Hematopoietic multipotent progenitor cell treated with erythropoietin and hydrocortisone succinate and interleukin-3 and kit ligand, for 6 days (in vitro differentiated cells): Measurements from ENCODE around the gene SMARCAD1.

Experiments used
- DNase-seq: peaks from one replicate; pipeline ENCODE4 v3.0.0-alpha.2; 2015

The SMARCAD1 gene, protein sequence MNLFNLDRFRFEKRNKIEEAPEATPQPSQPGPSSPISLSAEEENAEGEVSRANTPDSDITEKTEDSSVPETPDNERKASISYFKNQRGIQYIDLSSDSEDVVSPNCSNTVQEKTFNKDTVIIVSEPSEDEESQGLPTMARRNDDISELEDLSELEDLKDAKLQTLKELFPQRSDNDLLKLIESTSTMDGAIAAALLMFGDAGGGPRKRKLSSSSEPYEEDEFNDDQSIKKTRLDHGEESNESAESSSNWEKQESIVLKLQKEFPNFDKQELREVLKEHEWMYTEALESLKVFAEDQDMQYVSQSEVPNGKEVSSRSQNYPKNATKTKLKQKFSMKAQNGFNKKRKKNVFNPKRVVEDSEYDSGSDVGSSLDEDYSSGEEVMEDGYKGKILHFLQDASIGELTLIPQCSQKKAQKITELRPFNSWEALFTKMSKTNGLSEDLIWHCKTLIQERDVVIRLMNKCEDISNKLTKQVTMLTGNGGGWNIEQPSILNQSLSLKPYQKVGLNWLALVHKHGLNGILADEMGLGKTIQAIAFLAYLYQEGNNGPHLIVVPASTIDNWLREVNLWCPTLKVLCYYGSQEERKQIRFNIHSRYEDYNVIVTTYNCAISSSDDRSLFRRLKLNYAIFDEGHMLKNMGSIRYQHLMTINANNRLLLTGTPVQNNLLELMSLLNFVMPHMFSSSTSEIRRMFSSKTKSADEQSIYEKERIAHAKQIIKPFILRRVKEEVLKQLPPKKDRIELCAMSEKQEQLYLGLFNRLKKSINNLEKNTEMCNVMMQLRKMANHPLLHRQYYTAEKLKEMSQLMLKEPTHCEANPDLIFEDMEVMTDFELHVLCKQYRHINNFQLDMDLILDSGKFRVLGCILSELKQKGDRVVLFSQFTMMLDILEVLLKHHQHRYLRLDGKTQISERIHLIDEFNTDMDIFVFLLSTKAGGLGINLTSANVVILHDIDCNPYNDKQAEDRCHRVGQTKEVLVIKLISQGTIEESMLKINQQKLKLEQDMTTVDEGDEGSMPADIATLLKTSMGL

GRCh38 chr4:94207469-94208224, at the start of gene SMARCAD1:
TSS of gene SMARCAD1 (plus strand) at chr4:94207865. CDS start at chr4:94208395, 530 bp downstream.
- peak; percentile 99 for DNase-seq

DNA sequence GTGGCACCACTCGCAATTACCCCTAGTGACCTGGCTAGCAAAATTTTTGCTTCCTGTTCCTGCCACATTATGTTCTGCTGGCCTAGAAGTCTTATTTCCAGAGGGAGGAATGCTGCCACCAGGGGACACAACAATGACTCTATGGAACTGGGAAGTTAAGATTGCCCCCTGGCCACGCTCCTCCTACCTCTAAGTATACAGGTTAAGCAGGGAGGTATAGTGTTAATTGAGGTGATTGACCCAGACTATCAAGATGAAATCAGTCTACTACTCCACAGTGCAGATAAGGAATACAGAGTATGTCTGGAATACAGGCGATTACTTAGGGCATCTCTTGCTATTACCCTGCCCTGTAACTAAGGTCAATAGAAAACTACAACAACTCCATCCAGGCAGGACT, 48.8 kb upstream of the SMARCAD1 start:
- DNase-seq: no peak

DNA sequence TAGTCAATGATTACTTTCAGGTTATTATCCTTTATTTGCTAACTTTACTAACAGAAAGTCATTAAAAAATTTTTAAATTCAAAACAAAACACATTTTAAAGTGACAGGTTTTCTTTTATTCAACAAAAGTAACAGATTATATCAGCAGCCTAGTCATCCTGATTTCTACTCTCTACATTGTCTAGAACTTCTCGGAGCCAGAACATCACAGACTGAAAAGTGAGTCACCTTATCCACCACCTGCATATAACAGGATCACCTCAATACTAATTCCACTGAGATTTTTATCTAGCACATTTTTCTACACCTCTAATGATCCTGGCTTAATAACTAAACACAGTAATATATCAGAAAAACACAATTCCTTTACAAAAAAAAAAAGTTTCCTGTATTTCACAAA, 47.9 kb upstream of the SMARCAD1 start:
- DNase-seq: no peak

GRCh38 chr4:94160774-94161173, 46.9 kb upstream of the SMARCAD1 start:
- no peak for DNase-seq

- no peak for DNase-seq
Measured at GRCh38 chr4:94165256-94165655, 42.4 kb upstream of the SMARCAD1 start.

DNA sequence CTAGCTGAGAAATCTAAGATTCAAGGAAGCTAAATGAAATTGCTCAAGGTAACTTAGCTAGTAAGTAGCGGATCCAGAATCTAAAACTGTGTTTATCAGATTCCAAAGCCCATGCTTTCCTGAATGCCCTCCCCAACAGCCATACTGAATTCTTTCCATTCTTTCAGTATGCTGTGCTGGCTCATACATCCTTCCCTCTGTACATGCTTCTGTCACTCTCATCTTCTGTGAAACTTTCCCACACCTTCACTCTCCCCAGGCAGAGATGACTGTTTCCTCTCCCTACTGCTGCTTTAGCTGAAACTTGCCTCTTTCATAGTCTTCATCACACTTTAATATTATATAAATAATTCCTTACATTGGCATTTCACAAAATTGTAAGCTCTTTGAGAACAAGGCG, 39.3 kb upstream of the SMARCAD1 start:
- no peak for DNase-seq

GRCh38 chr4:94169803-94170372, 37.8 kb upstream of the SMARCAD1 start:
- no peak for DNase-seq

DNA sequence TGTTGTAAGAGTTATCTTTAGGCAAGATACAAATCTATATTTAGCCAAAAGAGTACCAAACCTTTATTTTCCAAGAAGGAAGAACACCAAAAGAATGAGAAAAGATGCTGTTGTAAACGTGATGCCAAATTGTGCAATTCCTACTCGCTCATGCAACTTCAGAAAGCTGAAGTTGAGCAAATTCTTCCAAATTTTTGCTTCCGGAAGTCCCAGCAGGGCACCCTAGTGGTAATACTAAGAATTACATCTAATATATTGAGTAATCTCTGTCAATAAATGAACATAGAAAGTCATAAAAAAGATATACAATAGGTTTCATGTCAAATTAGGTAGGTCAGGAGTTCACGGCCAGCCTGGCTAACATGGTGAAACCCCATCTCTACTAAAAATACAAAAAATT, 36.0 kb upstream of the SMARCAD1 start:
- peak; percentile 20 for DNase-seq

DNA sequence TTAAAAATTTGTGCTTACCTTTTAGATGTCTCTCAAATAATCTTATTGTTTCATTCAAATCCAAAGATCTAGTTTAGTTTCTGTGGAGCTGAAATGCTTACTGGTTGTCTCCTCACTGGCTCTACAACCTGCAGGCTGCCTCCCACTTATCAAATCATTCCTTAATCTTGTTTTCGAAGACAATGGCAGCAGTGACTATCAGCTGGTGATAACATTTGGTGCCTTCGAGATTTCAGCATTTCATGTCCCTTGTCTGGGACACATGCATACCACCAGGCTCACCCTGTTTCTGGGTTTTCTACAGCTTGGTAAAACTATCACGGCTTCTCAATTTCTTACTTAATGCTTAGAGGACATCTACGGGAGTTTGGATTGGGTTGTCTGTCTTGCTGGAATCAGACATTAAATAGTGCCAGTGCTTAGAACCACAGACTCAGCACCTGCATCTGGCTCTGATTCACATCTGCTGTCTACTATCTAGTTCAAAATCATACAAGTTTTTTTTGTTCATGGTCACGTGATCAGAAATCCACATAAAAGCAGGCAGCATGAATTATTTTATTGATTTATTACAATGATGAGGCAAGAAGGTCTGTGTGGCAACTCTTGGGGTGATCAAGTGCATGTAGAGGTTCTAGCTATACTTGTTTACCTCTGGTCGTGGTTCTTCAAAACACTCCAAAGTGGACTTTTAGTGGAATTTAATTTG, 32.0 kb upstream of the SMARCAD1 start:
- DNase-seq: no peak

DNA sequence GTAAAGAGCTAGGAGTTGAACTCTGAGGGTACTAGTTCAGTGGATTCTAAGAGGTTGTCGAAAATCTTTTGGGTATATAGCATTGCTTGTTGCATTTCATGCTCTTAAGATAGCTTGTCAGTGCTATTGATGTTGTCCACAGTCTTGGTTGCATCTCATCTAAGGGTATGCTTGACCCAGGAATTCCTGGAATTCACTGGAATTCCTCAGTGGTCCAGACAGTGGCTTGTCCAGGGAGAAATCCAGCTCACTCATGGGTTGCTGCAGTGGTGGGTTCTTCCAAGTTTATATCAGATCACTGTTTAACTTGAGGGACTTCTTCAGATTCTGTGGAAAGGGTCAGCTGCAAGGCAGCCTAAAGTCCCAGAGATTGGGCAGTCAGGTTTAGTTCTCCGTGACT, 29.8 kb upstream of the SMARCAD1 start:
- no peak for DNase-seq

DNA sequence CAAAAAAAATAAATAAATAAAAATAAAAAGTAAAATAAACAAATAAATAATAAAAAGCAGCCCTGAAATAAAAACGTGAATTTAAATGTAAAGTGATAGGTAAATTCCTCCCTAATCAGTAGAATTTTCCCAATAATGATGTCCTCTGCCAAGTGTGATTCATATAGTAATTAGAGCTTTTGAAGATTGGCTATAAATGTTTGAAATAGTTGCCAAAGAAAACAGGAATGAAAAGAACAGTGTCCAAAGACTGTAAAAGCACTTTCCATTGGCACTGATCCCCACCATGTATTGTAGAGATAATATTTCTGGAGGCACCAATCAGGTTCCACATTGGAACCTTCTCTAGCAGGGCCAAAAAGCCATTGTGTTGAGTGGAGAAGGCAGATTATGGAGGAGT, 25.9 kb upstream of the SMARCAD1 start:
- no peak for DNase-seq

GRCh38 chr4:94202769-94203168, 4.9 kb upstream of the SMARCAD1 start:
- no peak for DNase-seq

DNA sequence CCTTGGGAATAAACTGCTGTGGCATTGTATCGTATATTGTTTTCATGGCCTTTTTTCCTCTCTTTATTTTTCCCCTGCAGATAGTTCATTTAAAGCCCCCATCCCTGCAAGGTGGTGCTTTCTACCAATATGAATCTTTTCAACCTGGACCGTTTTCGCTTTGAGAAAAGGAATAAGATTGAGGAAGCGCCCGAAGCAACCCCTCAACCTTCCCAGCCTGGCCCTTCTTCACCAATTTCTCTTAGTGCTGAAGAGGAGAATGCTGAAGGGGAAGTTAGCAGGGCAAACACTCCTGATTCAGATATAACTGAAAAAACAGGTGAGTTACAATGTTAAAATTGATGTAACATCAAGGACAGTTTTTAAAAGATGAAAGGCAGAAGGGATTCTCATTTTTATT, 601 bp downstream of the SMARCAD1 start:
- peak; percentile 30 for DNase-seq

DNA sequence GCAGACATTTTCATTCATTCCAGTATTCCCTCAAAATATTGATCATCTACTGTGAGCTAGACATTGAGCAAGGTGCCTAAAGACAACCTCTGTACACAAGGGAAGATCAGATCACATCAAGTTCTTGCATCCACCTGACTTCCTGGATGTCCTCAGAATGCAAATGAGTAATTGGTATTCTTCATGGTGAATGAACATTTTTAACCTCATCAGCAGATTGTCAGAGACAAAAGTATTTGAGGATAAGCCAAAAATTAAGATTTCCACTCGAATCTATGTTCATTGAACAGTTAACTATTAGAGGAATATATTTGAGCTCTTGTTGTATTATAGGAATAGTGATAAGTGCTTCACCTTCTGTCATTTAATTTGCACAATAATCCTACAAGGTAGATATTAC, 1.3 kb downstream of the SMARCAD1 start:
- no peak for DNase-seq

DNA sequence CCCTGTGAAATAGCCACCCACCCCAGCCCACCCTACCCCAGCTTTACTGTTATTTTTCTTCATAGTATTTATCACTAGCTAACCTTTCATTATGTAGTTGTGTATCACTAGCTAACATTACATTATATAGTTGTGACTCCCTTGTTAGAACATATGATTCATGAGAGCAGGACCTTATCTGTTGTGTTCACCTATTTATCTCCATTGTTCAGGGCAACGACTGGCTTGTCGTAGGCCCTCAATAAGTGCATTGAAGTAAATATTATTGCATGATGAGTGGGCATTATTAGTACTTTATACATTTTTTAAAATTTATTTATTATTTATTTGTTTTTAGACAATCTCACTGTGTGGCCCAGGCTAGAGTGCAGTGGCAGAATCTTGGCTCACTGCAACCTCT, 4.2 kb downstream of the SMARCAD1 start:
- peak; percentile 57 for DNase-seq

DNA sequence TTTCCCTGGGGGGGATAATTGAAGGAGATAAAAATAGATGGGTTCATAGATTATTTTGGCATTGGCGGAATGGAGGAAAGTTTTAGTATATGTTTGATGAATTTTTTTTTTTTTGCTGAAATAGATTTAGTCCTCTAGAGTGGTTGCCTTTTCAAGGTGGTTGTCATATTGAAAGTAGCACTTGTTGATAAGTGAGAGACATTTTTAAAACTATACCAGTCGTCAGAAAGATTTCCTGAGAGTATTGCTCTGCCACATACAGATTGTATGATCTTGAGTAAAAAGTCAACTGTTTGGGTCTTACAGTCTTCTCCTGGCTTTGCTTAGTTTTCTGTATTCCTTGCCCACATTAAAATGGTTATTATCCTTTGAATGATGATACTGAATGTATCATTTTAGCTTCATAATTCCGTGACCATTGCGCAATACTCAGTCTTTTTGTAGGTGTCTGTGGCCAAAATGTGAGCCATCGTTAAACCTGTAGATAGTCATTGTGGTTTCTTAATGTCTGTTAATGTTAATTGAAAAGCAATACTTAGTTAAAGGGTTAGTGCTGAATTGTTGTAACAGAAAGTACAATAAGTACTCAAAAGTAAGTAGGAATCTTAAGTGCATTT, 7.1 kb downstream of the SMARCAD1 start:
- no peak for DNase-seq

GRCh38 chr4:94216394-94216793, 8.7 kb downstream of the SMARCAD1 start:
- no peak for DNase-seq

DNA sequence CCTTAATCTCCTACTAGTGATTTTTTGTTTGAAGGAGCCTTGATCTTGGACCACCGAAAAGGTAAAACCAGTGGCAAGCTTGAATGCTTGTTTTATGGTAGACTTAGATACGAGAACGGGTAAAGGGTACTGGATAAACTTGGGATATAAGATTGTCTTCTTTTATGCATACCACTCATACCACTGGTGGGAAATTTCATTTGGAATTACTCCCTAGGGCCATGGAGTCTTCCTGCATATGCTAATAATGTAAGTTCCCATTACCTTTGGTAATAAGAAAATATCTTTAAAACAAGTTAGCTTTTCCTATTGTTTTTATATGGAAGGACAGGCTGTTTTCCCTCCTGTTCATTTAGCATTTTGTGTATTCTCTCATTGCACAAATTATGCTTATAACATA, 11.7 kb downstream of the SMARCAD1 start:
- no peak for DNase-seq

DNA sequence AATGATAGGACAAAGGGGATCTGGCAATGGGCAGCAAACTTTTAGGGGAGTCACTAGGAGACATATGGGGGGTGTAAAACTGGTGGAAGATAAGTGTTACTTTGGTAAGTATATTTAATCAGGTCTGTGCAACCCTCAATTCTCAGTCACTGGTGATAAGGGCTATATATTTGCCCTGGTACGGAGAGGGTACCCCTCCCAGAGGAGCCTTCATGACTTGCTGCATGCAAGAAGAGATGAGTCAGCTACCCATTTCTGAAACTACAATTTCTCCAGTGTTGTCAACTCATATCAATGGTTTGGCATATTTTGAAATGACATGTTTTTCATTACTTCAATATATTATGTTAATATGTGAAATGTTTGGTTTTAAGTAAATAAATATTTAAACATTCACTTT, 14.3 kb downstream of the SMARCAD1 start:
- peak; percentile 79 for DNase-seq

DNA sequence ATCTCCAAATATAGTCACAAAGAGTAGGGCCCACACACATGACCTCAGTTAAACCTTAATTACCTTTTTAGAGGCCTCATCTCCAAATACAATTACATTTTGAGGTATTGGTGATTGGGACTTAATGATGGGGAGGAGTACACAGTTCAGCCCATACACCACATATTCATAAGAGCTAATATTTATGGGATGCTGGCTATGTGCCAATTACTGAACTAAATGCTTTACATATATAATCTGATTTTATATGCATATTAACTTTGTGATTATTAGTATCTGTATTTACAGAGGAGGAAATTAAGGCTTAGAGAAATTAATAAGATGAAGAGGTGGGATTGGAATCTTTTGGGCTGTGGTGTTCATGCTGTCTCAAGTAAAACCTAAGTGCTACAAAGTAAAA, 17.8 kb downstream of the SMARCAD1 start:
- no peak for DNase-seq

GRCh38 chr4:94226763-94227162, 19.1 kb downstream of the SMARCAD1 start:
- no peak for DNase-seq
